Stomach (tissue), 9 donors: Measurements from ENCODE around the gene DIP2A. TPM values are rescaled to one million over a fixed set of nuclear protein-coding genes. Genes with fewer than 3 reads are reported as not detected.

ENCODE experiments used
- DNase-seq, 2 donors: peaks; one replicate each; pipeline versions ENCODE4 v3.0.0 to v3.0.0-alpha.2; 2013 to 2019
- H3K27ac ChIP-seq, 5 donors: fragments of 200-600 bp in 4 of 5; sonication (generic) in 4 of 5; one replicate each; pipeline ENCODE4 v1.5.1; 2013 to 2019; ENCODE audit warnings: mild to moderate bottlenecking in 1 of 5, moderate library complexity in 1 of 5
- H3K27me3 ChIP-seq, 3 donors: fragments of 200-600 bp; sonication (generic); one replicate each; pipeline ENCODE4 v1.5.1; 2017 to 2019; ENCODE audit warnings: mixed run types in 1 of 3
- H3K36me3 ChIP-seq, 4 donors: fragments of 200-600 bp; sonication (generic); 1 replicate in 3 of 4; 2 replicates in 1 of 4; pipeline ENCODE4 v1.5.1; 2016 to 2019
- H3K4me1 ChIP-seq, 4 donors: fragments of 200-600 bp; sonication (generic); one replicate each; pipeline ENCODE4 v1.5.1; 2016 to 2019
- H3K4me3 ChIP-seq, 4 donors: fragments of 200-600 bp; sonication (generic) in 3 of 4; one replicate each; pipeline ENCODE4 v1.5.1; 2016 to 2019; ENCODE audit warnings: mild to moderate bottlenecking in 1 of 4
- H3K9me3 ChIP-seq, 4 donors: fragments of 200-600 bp; sonication (generic); one replicate each; pipeline ENCODE4 v1.5.1; 2016 to 2019
- CTCF ChIP-seq, 7 experiments: fragments of 450-650 bp in 4 of 7; fragments of 200-600 bp in 3 of 7; sonication (generic) in 3 of 7; IDR thresholded peaks; one replicate each; pipeline ENCODE4 v1.5.1; 2016 to 2019; ENCODE audit warnings: antibody characterized with exemption in 7 of 7, control low read depth in 2 of 7, mild to moderate bottlenecking in 1 of 7
- EP300 ChIP-seq: sonication (generic); formaldehyde crosslinking; IDR thresholded peaks from one replicate; pipeline ENCODE4 v1.6.1; 2017; ENCODE audit warnings: antibody characterized with exemption
- POLR2A ChIP-seq, 4 donors: fragments of 450-650 bp; IDR thresholded peaks; one replicate each; pipeline ENCODE4 v1.6.1; 2016; ENCODE audit warnings: antibody characterized with exemption in 4 of 4, control low read depth in 2 of 4, mild to moderate bottlenecking in 1 of 4, moderate library complexity in 1 of 4
- POLR2AphosphoS5 ChIP-seq, 3 donors: sonication (generic); formaldehyde crosslinking; IDR thresholded peaks; one replicate each; pipeline ENCODE4 v1.6.1; 2016; ENCODE audit warnings: antibody characterized with exemption in 3 of 3
- WGBS, 5 donors: extraction: QIAGEN DNeasy Blood & Tissue Kit in 3 of 5; methylation state at CpG; one replicate each; pipeline versions ENCODE4 v1.1.5 to v1.1.7; 2013 to 2018; 5-methylcytosine and 5-hydroxymethylcytosine counted together
- intact Hi-C: fragments of 100-400 bp; cut with DNase I; formaldehyde crosslinking; loops from one replicate; pipeline ENCODE4 v1.15.1; 2023; ENCODE audit warnings: low total_unique reads
- polyA plus RNA-seq, 3 donors: library from polyadenylated mRNA; stranded (reverse); fragments of 200-250 nt; gene quantifications; one replicate each; pipeline ENCODE4 v1.2.3, GENCODE V29; 2013
- total RNA-seq, 5 donors: library from RNA; depleted of rRNA; stranded (reverse); fragments of >200 nt; gene quantifications; one replicate each; pipeline versions ENCODE4 v1.1.0 to v1.2.3, GENCODE V29; 2014 to 2016
- donor health status: healthy with polysubstance abuse.
- donor health status: Bipolar disorder and iron deficiency.
- donor health status: healthy.

DIP2A gene
- total and polyA plus RNA-seq, 8 donors: 7.3 to 122 (median 51.0) TPM

- no peak overlapping the region for H3K4me3 ChIP-seq
- WGBS, 5 donors: 40 to 86% (median 67%) methylated on average over 1 of the region's 1 CpG
- peak overlapping the region in 2 of 5 donors; percentile 40 to 43 for H3K27ac ChIP-seq
- intact Hi-C loops: no loop called here
- peaks cover 40 to 92% (median 84%) of the 10 kb centered on the region in 4 donors for H3K36me3 ChIP-seq
- no peak for DNase-seq
- H3K9me3 ChIP-seq: no peaks in the 10 kb centered on the region
- H3K4me1 ChIP-seq: no peaks in the 10 kb centered on the region
- H3K27me3 ChIP-seq: no peaks in the 10 kb centered on the region
- TF ChIP-seq EP300: no peak
- TF ChIP-seq CTCF (IDR thresholded peaks at IDR 0.05): no peak
- TF ChIP-seq POLR2A (IDR thresholded peaks at IDR 0.05): no peak
- TF ChIP-seq POLR2AphosphoS5 (IDR thresholded peaks at IDR 0.05): no peak
These were observed 35.1 kb upstream of the DIP2A start for GRCh38 chr21:46423546-46424038.

- H3K36me3 ChIP-seq: peaks cover 41 to 92% (median 85%) of the 10 kb centered on the region in 4 donors
- no peaks in the 10 kb centered on the region for H3K27me3 ChIP-seq
- intact Hi-C loops: no loop called here
- H3K27ac ChIP-seq: peak overlapping the region in 3 of 5 donors; percentile 24 to 43 (median 40)
- DNase-seq: no peak
- no peak for TF ChIP-seq POLR2A (IDR thresholded peaks at IDR 0.05)
- TF ChIP-seq CTCF (IDR thresholded peaks at IDR 0.05): no peak
- no peak for TF ChIP-seq POLR2AphosphoS5 (IDR thresholded peaks at IDR 0.05)
- TF ChIP-seq EP300: no peak
- H3K4me1 ChIP-seq: no peaks in the 10 kb centered on the region
- H3K4me3 ChIP-seq: no peak overlapping the region
- no peaks in the 10 kb centered on the region for H3K9me3 ChIP-seq
- 75 to 82% (median 79%) methylated on average over 14 to 17 of the region's 17 CpGs for WGBS, 5 donors
These were observed 34.6 kb upstream of the DIP2A start for GRCh38 chr21:46424039-46424591.

- WGBS, 5 donors: 82 to 91% (median 86%) methylated on average over 13 to 14 of the region's 14 CpGs
- no peak overlapping the region for H3K4me3 ChIP-seq
- no peaks in the 10 kb centered on the region for H3K27me3 ChIP-seq
- no peaks in the 10 kb centered on the region for H3K4me1 ChIP-seq
- intact Hi-C loops: no loop called here
- H3K36me3 ChIP-seq: peaks cover 39 to 92% (median 85%) of the 10 kb centered on the region in 4 donors
- H3K27ac ChIP-seq: peak overlapping the region in 2 of 5 donors; percentile 43 to 59
- H3K9me3 ChIP-seq: no peaks in the 10 kb centered on the region
- TF ChIP-seq POLR2AphosphoS5 (IDR thresholded peaks at IDR 0.05) (no peak), CTCF (IDR thresholded peaks at IDR 0.05) (no peak), POLR2A (IDR thresholded peaks at IDR 0.05) (no peak), EP300 (no peak)
- DNase-seq: no peak
These were observed 34.1 kb upstream of the DIP2A start for GRCh38 chr21:46424621-46425020.

GRCh38 chr21:46425041-46425440, 33.6 kb upstream of the DIP2A start:
- TF ChIP-seq POLR2A (IDR thresholded peaks at IDR 0.05) (no peak), CTCF (IDR thresholded peaks at IDR 0.05) (no peak), POLR2AphosphoS5 (IDR thresholded peaks at IDR 0.05) (no peak), EP300 (no peak)
- 90 to 93% (median 90%) methylated on average over 9 to 19 of the region's 19 CpGs for WGBS, 5 donors
- no peak overlapping the region for H3K4me3 ChIP-seq
- H3K36me3 ChIP-seq: peaks cover 43 to 92% (median 85%) of the 10 kb centered on the region in 4 donors
- intact Hi-C loops: no loop called here
- H3K27me3 ChIP-seq: no peaks in the 10 kb centered on the region
- H3K4me1 ChIP-seq: no peaks in the 10 kb centered on the region
- no peaks in the 10 kb centered on the region for H3K9me3 ChIP-seq
- peak overlapping the region in 4 of 5 donors; percentile 15 to 65 (median 60) for H3K27ac ChIP-seq
- no peak for DNase-seq
